Muscle layer of duodenum (tissue), 2 donors: ENCODE data around the gene LGALS4.

Experiments
- H3K27ac ChIP-seq: one replicate; pipeline ENCODE4 v1.7.0; 2013; ENCODE audit warnings: mild to moderate bottlenecking, low read length
- H3K27me3 ChIP-seq: one replicate; pipeline ENCODE4 v1.7.0; 2013; ENCODE audit warnings: low read depth, mild to moderate bottlenecking, control low read depth, low read length
- H3K36me3 ChIP-seq, 2 donors: one replicate each; pipeline ENCODE4 v1.7.0; 2013; ENCODE audit warnings: low read length in 2 of 2, control low read depth in 1 of 2, mild to moderate bottlenecking in 1 of 2; ENCODE audit not compliant: insufficient read depth in 2 of 2, control insufficient read depth in 1 of 2
- H3K4me1 ChIP-seq, 2 donors: one replicate each; pipeline ENCODE4 v1.7.0; 2013; ENCODE audit warnings: low read length in 2 of 2, mild to moderate bottlenecking in 2 of 2, control low read depth in 1 of 2, moderate library complexity in 1 of 2; ENCODE audit not compliant: insufficient read depth in 2 of 2, control insufficient read depth in 1 of 2
- H3K4me3 ChIP-seq, 2 donors: one replicate each; pipeline ENCODE4 v1.7.0; 2013; ENCODE audit warnings: low read length in 2 of 2, low read depth in 1 of 2, mild to moderate bottlenecking in 1 of 2
- H3K9me3 ChIP-seq, 2 donors: one replicate each; pipeline ENCODE4 v1.7.0; 2013; ENCODE audit warnings: low read length in 2 of 2, control low read depth in 1 of 2, mild to moderate bottlenecking in 1 of 2; ENCODE audit not compliant: control insufficient read depth in 1 of 2
- donor health status: healthy.

The LGALS4 gene

GRCh38 chr19:38841787-38842438, 29.2 kb upstream of the LGALS4 start:
- Histone ChIP-seq H3K27ac (no peak overlapping the region), H3K27me3 (no peaks in the 10 kb centered on the region), H3K9me3 (no peaks in the 10 kb centered on the region), H3K4me1 (peaks cover 0 to 12% of the 10 kb centered on the region in 2 donors), H3K36me3 (peaks cover 88 to 94% of the 10 kb centered on the region in 2 donors), H3K4me3 (no peak overlapping the region)

- Histone ChIP-seq H3K27ac (no peak overlapping the region), H3K4me3 (no peak overlapping the region), H3K4me1 (peaks cover 0 to 10% of the 10 kb centered on the region in 2 donors), H3K27me3 (no peaks in the 10 kb centered on the region), H3K9me3 (no peaks in the 10 kb centered on the region), H3K36me3 (peaks cover 91 to 97% of the 10 kb centered on the region in 2 donors)
These were observed 28.5 kb upstream of the LGALS4 start for GRCh38 chr19:38841180-38841766.

- H3K27ac ChIP-seq = no peak overlapping the region
- H3K4me1 ChIP-seq = peaks cover 0 to 3% of the 10 kb centered on the region in 2 donors
- peaks cover 89 to 95% of the 10 kb centered on the region in 2 donors for H3K36me3 ChIP-seq
- H3K4me3 ChIP-seq = no peak overlapping the region
- no peaks in the 10 kb centered on the region for H3K27me3 ChIP-seq
- no peaks in the 10 kb centered on the region for H3K9me3 ChIP-seq
These were observed 27.8 kb upstream of the LGALS4 start for GRCh38 chr19:38840583-38840968.

GRCh38 chr19:38839816-38840582, 27.3 kb upstream of the LGALS4 start:
- H3K4me3 ChIP-seq = no peak overlapping the region
- H3K36me3 ChIP-seq = peaks cover 83 to 90% of the 10 kb centered on the region in 2 donors
- H3K4me1 ChIP-seq = no peaks in the 10 kb centered on the region
- no peaks in the 10 kb centered on the region for H3K27me3 ChIP-seq
- no peaks in the 10 kb centered on the region for H3K9me3 ChIP-seq
- no peak overlapping the region for H3K27ac ChIP-seq

GRCh38 chr19:38838986-38839761, 26.4 kb upstream of the LGALS4 start:
- H3K4me3 ChIP-seq = no peak overlapping the region
- H3K9me3 ChIP-seq = no peaks in the 10 kb centered on the region
- peaks cover 76 to 83% of the 10 kb centered on the region in 2 donors for H3K36me3 ChIP-seq
- no peaks in the 10 kb centered on the region for H3K27me3 ChIP-seq
- H3K27ac ChIP-seq = no peak overlapping the region
- no peaks in the 10 kb centered on the region for H3K4me1 ChIP-seq

GRCh38 chr19:38838208-38838985, 25.7 kb upstream of the LGALS4 start:
- Histone ChIP-seq H3K27me3 (no peaks in the 10 kb centered on the region), H3K36me3 (peaks cover 68 to 75% of the 10 kb centered on the region in 2 donors), H3K27ac (no peak overlapping the region), H3K4me3 (no peak overlapping the region), H3K4me1 (no peaks in the 10 kb centered on the region), H3K9me3 (no peaks in the 10 kb centered on the region)

- no peak overlapping the region for H3K4me3 ChIP-seq
- H3K27me3 ChIP-seq = no peaks in the 10 kb centered on the region
- H3K27ac ChIP-seq = no peak overlapping the region
- H3K4me1 ChIP-seq = no peaks in the 10 kb centered on the region
- peaks cover 61 to 68% of the 10 kb centered on the region in 2 donors for H3K36me3 ChIP-seq
- H3K9me3 ChIP-seq = no peaks in the 10 kb centered on the region
These were observed 24.9 kb upstream of the LGALS4 start for GRCh38 chr19:38837656-38838121.

- H3K36me3 ChIP-seq = peaks cover 55 to 62% of the 10 kb centered on the region in 2 donors
- H3K27ac ChIP-seq = no peak overlapping the region
- no peak overlapping the region for H3K4me3 ChIP-seq
- H3K9me3 ChIP-seq = no peaks in the 10 kb centered on the region
- H3K27me3 ChIP-seq = no peaks in the 10 kb centered on the region
- H3K4me1 ChIP-seq = peaks cover 0 to 6% of the 10 kb centered on the region in 2 donors
These were observed 24.4 kb upstream of the LGALS4 start for GRCh38 chr19:38836983-38837626.

GRCh38 chr19:38836159-38836982, 23.6 kb upstream of the LGALS4 start:
- H3K27ac ChIP-seq = no peak overlapping the region
- H3K9me3 ChIP-seq = no peaks in the 10 kb centered on the region
- H3K27me3 ChIP-seq = no peaks in the 10 kb centered on the region
- H3K4me1 ChIP-seq = peaks cover 0 to 7% of the 10 kb centered on the region in 2 donors
- peaks cover 48 to 57% of the 10 kb centered on the region in 2 donors for H3K36me3 ChIP-seq
- H3K4me3 ChIP-seq = no peak overlapping the region
